IPS-20b (cell line): ENCODE data around the gene SHROOM3.
"Not testable (repeated sequence)": the region's sequence is repeated elsewhere in the genome, so short reads cannot be mapped to it uniquely, and the experiment has no call there.

Source experiments
- H3K27ac ChIP-seq: one replicate; pipeline ENCODE4 v1.5.1; 2013; ENCODE audit warnings: low read length
- H3K27me3 ChIP-seq: 2 replicates; pipeline ENCODE4 v1.6.1; 2013; ENCODE audit warnings: mild to moderate bottlenecking, low read length, inconsistent platforms; ENCODE audit not compliant: insufficient read depth
- H3K36me3 ChIP-seq: 2 replicates; pipeline ENCODE4 v1.6.1; 2013; ENCODE audit warnings: low read depth, mild to moderate bottlenecking, inconsistent platforms, low read length, moderate library complexity; ENCODE audit not compliant: insufficient read depth
- H3K4me1 ChIP-seq: 2 replicates; pipeline ENCODE4 v1.6.1; 2013; ENCODE audit warnings: mild to moderate bottlenecking, control low read depth, inconsistent platforms, low read length, moderate library complexity; ENCODE audit not compliant: insufficient read depth
- H3K4me3 ChIP-seq: 2 replicates; pipeline ENCODE4 v1.5.1; 2013; ENCODE audit warnings: mild to moderate bottlenecking, low read length, inconsistent platforms
- H3K9ac ChIP-seq: 2 replicates; pipeline ENCODE4 v1.6.1; 2013; ENCODE audit warnings: low read depth, mild to moderate bottlenecking, inconsistent platforms, low read length, moderate library complexity
- H3K9me3 ChIP-seq: 2 replicates; pipeline ENCODE4 v1.6.1; 2013; ENCODE audit warnings: mild to moderate bottlenecking, low read depth, low read length, inconsistent platforms; ENCODE audit not compliant: insufficient read depth

Gene SHROOM3

DNA sequence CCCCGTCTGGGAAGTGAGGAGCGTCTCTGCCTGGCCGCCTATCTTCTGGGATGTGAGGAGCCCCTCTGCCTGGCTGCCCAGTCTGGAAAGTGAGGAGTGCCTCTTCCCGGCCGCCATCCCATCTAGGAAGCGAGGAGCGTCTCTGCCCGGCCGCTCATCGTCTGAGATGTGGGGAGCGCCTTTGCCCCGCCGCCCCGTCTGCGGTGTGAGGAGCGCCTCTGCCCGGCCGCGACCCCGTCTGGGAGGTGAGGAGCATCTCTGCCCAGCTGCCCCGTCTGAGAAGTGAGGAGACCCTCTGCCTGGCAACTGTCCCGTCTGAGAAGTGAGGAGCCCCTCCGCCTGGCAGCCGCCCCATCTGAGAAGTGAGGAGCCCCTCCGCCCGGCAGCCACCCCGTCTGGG is 11.9 kb upstream of the SHROOM3 start:
- not testable (repeated sequence) for H3K4me3 ChIP-seq, H3K9ac ChIP-seq, H3K27me3 ChIP-seq, H3K9me3 ChIP-seq, H3K27ac ChIP-seq, H3K4me1 ChIP-seq, H3K36me3 ChIP-seq

- no peaks in the 10 kb centered on the region for H3K27me3 ChIP-seq
- no peak overlapping the region for H3K4me3 ChIP-seq
- no peak overlapping the region for H3K9ac ChIP-seq
- peaks cover 7% of the 10 kb centered on the region; the same call in 1 of the 2 replicates for H3K9me3 ChIP-seq
- 0 out of 2 replicates have a peak, but pooled peaks cover 4% of the 10 kb centered on the region for H3K4me1 ChIP-seq
- H3K36me3 ChIP-seq = no peaks in the 10 kb centered on the region
- H3K27ac ChIP-seq = no peak overlapping the region
Measured at GRCh38 chr4:76426272-76426671, 8.8 kb upstream of the SHROOM3 start.

DNA sequence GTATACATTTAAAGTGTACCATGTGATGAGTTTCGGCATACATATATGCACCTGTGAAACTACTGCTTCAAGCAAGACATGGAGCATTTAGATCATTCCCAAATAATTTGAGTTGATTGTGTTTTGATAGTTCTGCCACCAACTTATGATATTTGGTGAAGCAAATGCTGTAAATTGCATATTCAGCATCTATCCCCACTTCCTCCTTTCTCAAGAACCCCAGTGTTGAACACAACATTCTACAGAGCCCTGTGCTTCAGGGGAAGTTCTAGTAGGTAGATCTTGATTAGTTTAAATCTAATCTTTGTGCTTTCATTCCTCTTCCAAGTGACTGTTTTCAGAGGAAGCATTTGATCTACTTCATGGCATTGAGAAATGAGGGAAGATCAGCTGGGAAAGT is 5.4 kb upstream of the SHROOM3 start:
- peaks cover 20% of the 10 kb centered on the region for H3K4me1 ChIP-seq

DNA sequence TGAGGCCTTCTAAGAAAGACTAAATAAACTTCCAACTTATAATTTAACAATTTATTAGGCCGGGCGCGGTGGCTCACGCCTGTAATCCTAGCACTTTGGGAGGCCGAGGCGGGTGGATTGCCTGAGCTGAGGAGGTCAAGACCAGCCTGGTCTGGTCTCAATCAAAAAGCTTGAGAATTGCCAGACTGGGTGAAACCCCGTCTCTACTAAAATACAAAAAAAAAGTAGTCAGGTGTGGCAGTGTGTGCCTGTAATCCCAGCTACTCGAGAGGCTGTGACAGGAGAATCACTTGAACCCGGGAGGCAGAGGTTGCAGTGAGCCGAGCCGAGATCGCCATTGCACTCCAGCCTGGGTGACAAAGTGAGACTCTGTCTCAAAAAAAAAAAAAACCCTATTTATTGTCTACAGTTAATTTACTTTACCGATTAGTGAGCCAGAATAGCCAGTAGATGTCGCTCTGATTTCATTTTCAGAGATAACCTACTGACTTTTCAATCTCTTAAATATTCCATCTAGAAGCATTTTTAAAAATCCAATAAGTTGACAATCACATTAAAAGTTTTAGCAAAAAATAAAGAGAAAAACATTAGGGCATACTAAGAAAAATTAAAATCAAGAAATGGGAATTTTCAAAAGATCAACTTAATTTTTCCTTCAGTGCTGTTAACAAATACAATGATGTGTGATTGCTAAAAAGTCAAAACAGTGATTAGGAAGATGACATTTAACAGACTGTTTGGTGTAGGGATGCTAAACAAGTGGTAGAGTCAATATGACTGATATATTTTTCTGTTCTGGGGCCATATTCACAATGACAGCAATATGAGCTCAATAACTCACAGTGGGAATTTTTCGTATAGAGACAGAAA is 4.3 kb upstream of the SHROOM3 start:
- H3K9ac ChIP-seq = no peak overlapping the region
- H3K27me3 ChIP-seq = no peaks in the 10 kb centered on the region
- H3K9me3 ChIP-seq = no peaks in the 10 kb centered on the region
- peaks cover 26% of the 10 kb centered on the region for H3K4me1 ChIP-seq
- H3K27ac ChIP-seq = no peak overlapping the region
- no peak overlapping the region for H3K4me3 ChIP-seq
- no peaks in the 10 kb centered on the region for H3K36me3 ChIP-seq

More for the DNA sequence above, 5.4 kb upstream of the SHROOM3 start:
- Histone ChIP-seq H3K9me3 (no peaks in the 10 kb centered on the region), H3K36me3 (no peaks in the 10 kb centered on the region), H3K27ac (no peak overlapping the region), H3K27me3 (no peaks in the 10 kb centered on the region), H3K4me3 (no peak overlapping the region), H3K9ac (no peak overlapping the region)

GRCh38 chr4:76435528-76436319 is 695 bp downstream of the SHROOM3 start:
- Histone ChIP-seq H3K27me3 (no peaks in the 10 kb centered on the region), H3K4me1 (peaks cover 38% of the 10 kb centered on the region), H3K36me3 (no peaks in the 10 kb centered on the region), H3K4me3 (peak overlapping the region; percentile 67), H3K9me3 (no peaks in the 10 kb centered on the region), H3K9ac (peak overlapping the region; percentile 70), H3K27ac (peak overlapping the region; percentile 3)

GRCh38 chr4:76439491-76439890 is 4.5 kb downstream of the SHROOM3 start:
- Histone ChIP-seq H3K4me3 (no peak overlapping the region), H3K27ac (no peak overlapping the region), H3K27me3 (no peaks in the 10 kb centered on the region), H3K4me1 (peaks cover 31% of the 10 kb centered on the region; the same call in 1 of the 2 replicates), H3K9me3 (no peaks in the 10 kb centered on the region), H3K9ac (no peak overlapping the region), H3K36me3 (no peaks in the 10 kb centered on the region)

GRCh38 chr4:76441881-76442280 is 6.9 kb downstream of the SHROOM3 start:
- Histone ChIP-seq H3K9ac (no peak overlapping the region), H3K27ac (no peak overlapping the region), H3K4me3 (no peak overlapping the region), H3K9me3 (no peaks in the 10 kb centered on the region), H3K4me1 (peaks cover 12% of the 10 kb centered on the region; the same call in 1 of the 2 replicates), H3K27me3 (no peaks in the 10 kb centered on the region), H3K36me3 (no peaks in the 10 kb centered on the region)

- no peaks in the 10 kb centered on the region for H3K27me3 ChIP-seq
- no peak overlapping the region for H3K4me3 ChIP-seq
- no peaks in the 10 kb centered on the region for H3K36me3 ChIP-seq
- no peak overlapping the region for H3K27ac ChIP-seq
- H3K9ac ChIP-seq = peak overlapping the region; percentile 45; the same call in 1 of the 2 replicates
- no peaks in the 10 kb centered on the region for H3K9me3 ChIP-seq
- peaks cover 11% of the 10 kb centered on the region; the same call in 1 of the 2 replicates for H3K4me1 ChIP-seq
Measured at GRCh38 chr4:76442807-76443206, 7.8 kb downstream of the SHROOM3 start.

DNA sequence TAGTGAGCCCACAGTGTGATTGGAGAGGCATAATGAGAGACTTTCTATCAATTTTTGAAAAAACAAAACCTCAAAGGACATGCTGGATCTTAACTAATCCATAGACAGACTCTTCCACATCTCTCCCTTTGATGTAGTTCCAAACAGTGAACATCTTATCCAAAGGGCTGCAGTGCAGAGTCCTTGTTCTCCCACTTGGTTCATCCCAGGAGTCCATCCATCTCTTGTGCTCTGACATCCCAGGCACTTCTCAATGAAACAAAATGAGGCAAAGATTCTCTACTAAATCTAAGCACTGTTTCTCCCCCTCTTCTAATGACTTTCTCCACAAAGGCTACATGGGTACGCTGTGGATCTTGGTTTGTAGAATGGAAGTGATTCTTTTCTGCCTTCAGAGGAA is 8.3 kb downstream of the SHROOM3 start:
- H3K4me1 ChIP-seq = peaks cover 11% of the 10 kb centered on the region; the same call in 1 of the 2 replicates
- H3K27ac ChIP-seq = no peak overlapping the region
- no peaks in the 10 kb centered on the region for H3K9me3 ChIP-seq
- no peaks in the 10 kb centered on the region for H3K36me3 ChIP-seq
- no peak overlapping the region for H3K4me3 ChIP-seq
- H3K9ac ChIP-seq = no peak overlapping the region
- H3K27me3 ChIP-seq = no peaks in the 10 kb centered on the region

DNA sequence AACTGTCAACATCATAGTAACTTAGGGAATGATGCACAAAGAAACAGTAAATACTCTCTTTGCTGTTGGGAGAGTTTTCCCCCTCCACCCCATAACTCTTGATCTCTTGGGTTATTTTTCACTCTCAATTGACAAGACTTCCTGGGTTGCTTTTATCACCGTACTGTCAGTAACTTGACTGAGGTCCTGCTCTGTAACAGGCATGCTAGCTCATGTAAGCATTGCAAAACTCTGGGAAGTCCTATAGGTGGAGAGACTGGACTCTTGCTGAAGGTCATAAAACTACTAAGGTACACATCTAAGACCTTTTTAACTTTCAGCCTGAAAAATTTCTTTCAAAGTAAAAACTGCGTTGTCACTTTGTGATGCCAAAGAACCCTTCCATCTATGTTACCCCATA is 10.9 kb downstream of the SHROOM3 start:
- H3K27me3 ChIP-seq = no peaks in the 10 kb centered on the region
- H3K36me3 ChIP-seq = no peaks in the 10 kb centered on the region
- no peak overlapping the region for H3K9ac ChIP-seq
- H3K4me1 ChIP-seq = peaks cover 20% of the 10 kb centered on the region; the same call in 1 of the 2 replicates
- no peaks in the 10 kb centered on the region for H3K9me3 ChIP-seq
- H3K4me3 ChIP-seq = no peak overlapping the region
- H3K27ac ChIP-seq = no peak overlapping the region

- Histone ChIP-seq H3K27ac (no peak overlapping the region), H3K36me3 (no peaks in the 10 kb centered on the region), H3K9ac (no peak overlapping the region), H3K27me3 (no peaks in the 10 kb centered on the region), H3K4me1 (peaks cover 20% of the 10 kb centered on the region; the same call in 1 of the 2 replicates), H3K9me3 (no peaks in the 10 kb centered on the region), H3K4me3 (no peak overlapping the region)
Measured at GRCh38 chr4:76447393-76447851, 12.4 kb downstream of the SHROOM3 start.
